ENCODE data around the gene PIGO.

PIGO gene

DNA sequence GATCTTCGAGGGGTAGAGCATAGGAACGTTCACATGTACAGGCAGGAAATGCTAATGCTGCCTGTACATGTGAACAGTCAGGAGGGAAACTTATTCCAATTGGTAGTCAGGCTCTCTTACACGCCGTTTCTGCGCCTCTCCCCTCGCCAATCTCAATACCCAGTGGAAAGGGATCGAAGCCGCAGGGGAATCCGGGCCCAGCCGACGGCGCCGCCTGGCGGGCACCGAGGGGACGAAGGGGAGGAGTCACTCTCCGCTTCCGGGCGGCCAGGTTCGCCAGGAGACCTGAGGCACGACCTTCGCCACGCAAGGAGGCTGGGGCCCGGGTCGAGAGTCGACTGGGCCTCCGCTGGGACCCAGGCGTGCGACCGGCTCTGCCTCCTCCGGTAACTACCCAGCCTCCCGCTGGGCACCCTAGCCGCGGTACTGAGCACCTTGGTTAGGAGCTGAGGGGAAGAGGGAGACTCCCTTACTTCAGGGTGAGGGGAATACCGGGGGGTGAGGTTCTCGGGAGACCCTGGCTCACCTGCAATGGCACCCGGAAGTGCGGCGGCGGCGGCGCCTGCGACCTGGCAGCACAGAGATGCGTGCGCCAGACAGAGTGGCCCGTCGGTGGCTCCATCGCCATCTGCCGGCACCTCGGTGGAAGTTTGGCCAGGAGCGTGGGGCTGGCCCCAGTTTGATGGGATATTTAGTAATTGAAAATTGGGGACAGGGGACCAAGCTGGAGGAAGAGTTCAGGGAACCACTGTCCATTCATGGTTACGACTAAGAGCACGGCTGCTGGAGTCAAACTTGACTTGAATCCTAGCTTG lies at the start of gene PIGO:
Gene PIGO, minus strand, starts transcription at position 557 of the 815 bp plus-strand sequence. CDS start 1,026 bp downstream, outside the sequence.
- TF ChIP-seq RARB (CRISPR knock-in tag; IDR thresholded peaks at IDR 0.05): no peak
- TF ChIP-seq, protein P1, sequence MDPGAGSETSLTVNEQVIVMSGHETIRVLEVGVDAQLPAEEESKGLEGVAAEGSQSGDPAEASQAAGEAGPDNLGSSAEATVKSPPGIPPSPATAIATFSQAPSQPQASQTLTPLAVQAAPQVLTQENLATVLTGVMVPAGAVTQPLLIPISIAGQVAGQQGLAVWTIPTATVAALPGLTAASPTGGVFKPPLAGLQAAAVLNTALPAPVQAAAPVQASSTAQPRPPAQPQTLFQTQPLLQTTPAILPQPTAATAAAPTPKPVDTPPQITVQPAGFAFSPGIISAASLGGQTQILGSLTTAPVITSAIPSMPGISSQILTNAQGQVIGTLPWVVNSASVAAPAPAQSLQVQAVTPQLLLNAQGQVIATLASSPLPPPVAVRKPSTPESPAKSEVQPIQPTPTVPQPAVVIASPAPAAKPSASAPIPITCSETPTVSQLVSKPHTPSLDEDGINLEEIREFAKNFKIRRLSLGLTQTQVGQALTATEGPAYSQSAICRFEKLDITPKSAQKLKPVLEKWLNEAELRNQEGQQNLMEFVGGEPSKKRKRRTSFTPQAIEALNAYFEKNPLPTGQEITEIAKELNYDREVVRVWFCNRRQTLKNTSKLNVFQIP (CRISPR knock-in tag; IDR thresholded peaks at IDR 0.05; ENCODE audit: borderline replicate concordance, low read depth): 0 out of 2 replicates have a peak, but pooled peaks have one; percentile 63
- TF ChIP-seq, protein P2, sequence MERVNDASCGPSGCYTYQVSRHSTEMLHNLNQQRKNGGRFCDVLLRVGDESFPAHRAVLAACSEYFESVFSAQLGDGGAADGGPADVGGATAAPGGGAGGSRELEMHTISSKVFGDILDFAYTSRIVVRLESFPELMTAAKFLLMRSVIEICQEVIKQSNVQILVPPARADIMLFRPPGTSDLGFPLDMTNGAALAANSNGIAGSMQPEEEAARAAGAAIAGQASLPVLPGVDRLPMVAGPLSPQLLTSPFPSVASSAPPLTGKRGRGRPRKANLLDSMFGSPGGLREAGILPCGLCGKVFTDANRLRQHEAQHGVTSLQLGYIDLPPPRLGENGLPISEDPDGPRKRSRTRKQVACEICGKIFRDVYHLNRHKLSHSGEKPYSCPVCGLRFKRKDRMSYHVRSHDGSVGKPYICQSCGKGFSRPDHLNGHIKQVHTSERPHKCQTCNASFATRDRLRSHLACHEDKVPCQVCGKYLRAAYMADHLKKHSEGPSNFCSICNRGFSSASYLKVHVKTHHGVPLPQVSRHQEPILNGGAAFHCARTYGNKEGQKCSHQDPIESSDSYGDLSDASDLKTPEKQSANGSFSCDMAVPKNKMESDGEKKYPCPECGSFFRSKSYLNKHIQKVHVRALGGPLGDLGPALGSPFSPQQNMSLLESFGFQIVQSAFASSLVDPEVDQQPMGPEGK (CRISPR knock-in tag; IDR thresholded peaks at IDR 0.05; ENCODE audit: borderline replicate concordance): 0 out of 2 replicates have a peak, but pooled peaks have one; percentile 31
- TF ChIP-seq ZFP3 (CRISPR knock-in tag; IDR thresholded peaks at IDR 0.05): 0 out of 2 replicates have a peak, but pooled peaks have one; percentile 56
- TF ChIP-seq, protein P3, sequence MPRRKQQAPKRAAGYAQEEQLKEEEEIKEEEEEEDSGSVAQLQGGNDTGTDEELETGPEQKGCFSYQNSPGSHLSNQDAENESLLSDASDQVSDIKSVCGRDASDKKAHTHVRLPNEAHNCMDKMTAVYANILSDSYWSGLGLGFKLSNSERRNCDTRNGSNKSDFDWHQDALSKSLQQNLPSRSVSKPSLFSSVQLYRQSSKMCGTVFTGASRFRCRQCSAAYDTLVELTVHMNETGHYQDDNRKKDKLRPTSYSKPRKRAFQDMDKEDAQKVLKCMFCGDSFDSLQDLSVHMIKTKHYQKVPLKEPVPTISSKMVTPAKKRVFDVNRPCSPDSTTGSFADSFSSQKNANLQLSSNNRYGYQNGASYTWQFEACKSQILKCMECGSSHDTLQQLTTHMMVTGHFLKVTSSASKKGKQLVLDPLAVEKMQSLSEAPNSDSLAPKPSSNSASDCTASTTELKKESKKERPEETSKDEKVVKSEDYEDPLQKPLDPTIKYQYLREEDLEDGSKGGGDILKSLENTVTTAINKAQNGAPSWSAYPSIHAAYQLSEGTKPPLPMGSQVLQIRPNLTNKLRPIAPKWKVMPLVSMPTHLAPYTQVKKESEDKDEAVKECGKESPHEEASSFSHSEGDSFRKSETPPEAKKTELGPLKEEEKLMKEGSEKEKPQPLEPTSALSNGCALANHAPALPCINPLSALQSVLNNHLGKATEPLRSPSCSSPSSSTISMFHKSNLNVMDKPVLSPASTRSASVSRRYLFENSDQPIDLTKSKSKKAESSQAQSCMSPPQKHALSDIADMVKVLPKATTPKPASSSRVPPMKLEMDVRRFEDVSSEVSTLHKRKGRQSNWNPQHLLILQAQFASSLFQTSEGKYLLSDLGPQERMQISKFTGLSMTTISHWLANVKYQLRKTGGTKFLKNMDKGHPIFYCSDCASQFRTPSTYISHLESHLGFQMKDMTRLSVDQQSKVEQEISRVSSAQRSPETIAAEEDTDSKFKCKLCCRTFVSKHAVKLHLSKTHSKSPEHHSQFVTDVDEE (CRISPR knock-in tag; IDR thresholded peaks at IDR 0.05): no peak
- TF ChIP-seq GLIS3 (CRISPR knock-in tag; IDR thresholded peaks at IDR 0.05): 0 out of 2 replicates have a peak, but pooled peaks have one; percentile 10
- ATAC-seq: peak; percentile 97

DNA sequence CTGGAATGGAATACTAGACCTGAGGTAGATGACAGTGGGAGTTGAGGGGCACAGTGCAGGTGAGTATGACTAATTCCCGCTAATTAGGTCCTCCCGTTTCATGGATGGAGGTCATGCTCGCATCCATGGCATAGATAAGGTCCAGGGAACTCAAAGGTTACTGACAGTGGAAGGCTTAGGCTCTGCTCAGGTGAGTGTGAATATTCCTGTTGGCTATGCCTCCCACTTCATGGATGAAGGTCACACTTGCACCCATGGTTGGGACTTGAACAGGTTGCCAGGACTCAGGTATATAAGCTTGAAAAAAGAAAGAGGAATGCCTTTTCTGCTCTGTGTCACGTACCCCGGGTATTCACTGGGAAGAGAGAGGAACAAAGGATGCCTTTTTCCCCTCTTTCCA lies 45.6 kb upstream of the PIGO start:
- TF ChIP-seq, protein P1 (CRISPR knock-in tag; IDR thresholded peaks at IDR 0.05; ENCODE audit: borderline replicate concordance, low read depth): no peak
- TF ChIP-seq ZC3H10 (CRISPR knock-in tag; IDR thresholded peaks at IDR 0.05) (no peak), ISL1 (CRISPR knock-in tag; IDR thresholded peaks at IDR 0.05) (no peak), GLIS3 (CRISPR knock-in tag; IDR thresholded peaks at IDR 0.05) (no peak), ESRRG (CRISPR knock-in tag; IDR thresholded peaks at IDR 0.05) (no peak), ZNF565 (CRISPR knock-in tag; conservative IDR thresholded peaks at IDR 0.05; ENCODE audit: low read depth) (no peak), RARB (CRISPR knock-in tag; IDR thresholded peaks at IDR 0.05) (no peak), ZFP3 (CRISPR knock-in tag; IDR thresholded peaks at IDR 0.05) (no peak)
- TF ChIP-seq, protein P4, sequence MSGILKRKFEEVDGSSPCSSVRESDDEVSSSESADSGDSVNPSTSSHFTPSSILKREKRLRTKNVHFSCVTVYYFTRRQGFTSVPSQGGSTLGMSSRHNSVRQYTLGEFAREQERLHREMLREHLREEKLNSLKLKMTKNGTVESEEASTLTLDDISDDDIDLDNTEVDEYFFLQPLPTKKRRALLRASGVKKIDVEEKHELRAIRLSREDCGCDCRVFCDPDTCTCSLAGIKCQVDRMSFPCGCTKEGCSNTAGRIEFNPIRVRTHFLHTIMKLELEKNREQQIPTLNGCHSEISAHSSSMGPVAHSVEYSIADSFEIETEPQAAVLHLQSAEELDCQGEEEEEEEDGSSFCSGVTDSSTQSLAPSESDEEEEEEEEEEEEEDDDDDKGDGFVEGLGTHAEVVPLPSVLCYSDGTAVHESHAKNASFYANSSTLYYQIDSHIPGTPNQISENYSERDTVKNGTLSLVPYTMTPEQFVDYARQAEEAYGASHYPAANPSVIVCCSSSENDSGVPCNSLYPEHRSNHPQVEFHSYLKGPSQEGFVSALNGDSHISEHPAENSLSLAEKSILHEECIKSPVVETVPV (CRISPR knock-in tag; IDR thresholded peaks at IDR 0.05): no peak
- TF ChIP-seq, protein P3 (CRISPR knock-in tag; IDR thresholded peaks at IDR 0.05): no peak
- ATAC-seq: no peak

DNA sequence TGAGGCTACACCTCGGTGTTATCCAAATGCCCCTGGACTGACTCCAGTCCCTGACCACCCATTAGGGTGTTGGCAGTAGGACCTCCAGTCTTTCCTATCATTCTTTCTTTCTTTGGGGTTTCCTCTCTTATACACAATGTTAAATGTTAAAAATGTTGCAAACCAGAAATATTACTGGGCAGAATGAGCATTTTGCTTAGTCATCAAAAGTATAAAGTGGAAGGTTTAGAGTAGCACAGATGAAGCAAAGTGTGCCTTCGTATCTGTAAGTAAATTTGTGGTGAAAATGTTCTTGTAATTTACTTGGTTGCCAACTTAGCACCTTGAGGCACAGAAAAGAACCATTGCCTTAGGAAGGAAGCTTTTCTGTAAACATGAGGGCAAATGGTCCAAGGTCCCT lies 43.7 kb upstream of the PIGO start:
- ATAC-seq: no peak
- no peak for TF ChIP-seq ZC3H10 (CRISPR knock-in tag; IDR thresholded peaks at IDR 0.05)
- TF ChIP-seq OSR1 (CRISPR knock-in tag; IDR thresholded peaks at IDR 0.05): no peak
- no peak for TF ChIP-seq ZFP3 (CRISPR knock-in tag; IDR thresholded peaks at IDR 0.05)
- TF ChIP-seq, protein P4 (CRISPR knock-in tag; IDR thresholded peaks at IDR 0.05): no peak
- TF ChIP-seq, protein P5, sequence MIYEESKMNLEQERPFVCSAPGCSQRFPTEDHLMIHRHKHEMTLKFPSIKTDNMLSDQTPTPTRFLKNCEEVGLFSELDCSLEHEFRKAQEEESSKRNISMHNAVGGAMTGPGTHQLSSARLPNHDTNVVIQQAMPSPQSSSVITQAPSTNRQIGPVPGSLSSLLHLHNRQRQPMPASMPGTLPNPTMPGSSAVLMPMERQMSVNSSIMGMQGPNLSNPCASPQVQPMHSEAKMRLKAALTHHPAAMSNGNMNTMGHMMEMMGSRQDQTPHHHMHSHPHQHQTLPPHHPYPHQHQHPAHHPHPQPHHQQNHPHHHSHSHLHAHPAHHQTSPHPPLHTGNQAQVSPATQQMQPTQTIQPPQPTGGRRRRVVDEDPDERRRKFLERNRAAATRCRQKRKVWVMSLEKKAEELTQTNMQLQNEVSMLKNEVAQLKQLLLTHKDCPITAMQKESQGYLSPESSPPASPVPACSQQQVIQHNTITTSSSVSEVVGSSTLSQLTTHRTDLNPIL (CRISPR knock-in tag; IDR thresholded peaks at IDR 0.05; ENCODE audit: low read depth): no peak
- TF ChIP-seq TOX (CRISPR knock-in tag; IDR thresholded peaks at IDR 0.05; ENCODE audit: borderline replicate concordance): no peak
- TF ChIP-seq ESRRG (CRISPR knock-in tag; IDR thresholded peaks at IDR 0.05): no peak
- TF ChIP-seq, protein P1 (CRISPR knock-in tag; IDR thresholded peaks at IDR 0.05; ENCODE audit: borderline replicate concordance, low read depth): no peak
- no peak for TF ChIP-seq GLIS3 (CRISPR knock-in tag; IDR thresholded peaks at IDR 0.05)
- no peak for TF ChIP-seq TCF4 (CRISPR knock-in tag; IDR thresholded peaks at IDR 0.05; ENCODE audit: borderline replicate concordance)
- no peak for TF ChIP-seq ZNF565 (CRISPR knock-in tag; conservative IDR thresholded peaks at IDR 0.05; ENCODE audit: low read depth)
